RWPE1 (cell line): Measurements from ENCODE around the gene GSG1L.

Experiments
- CTCF ChIA-PET: fragments of 350-600 bp; sonication (Branson Sonifier 250); formaldehyde crosslinking; extraction: SDS; loops from one replicate; lab custom pipeline; 2021; lab: Yijun Ruan, JAX
- POLR2A ChIA-PET: fragments of 400-600 bp; formaldehyde crosslinking; extraction: SDS; loops from one replicate; lab custom pipeline; 2020; ENCODE audit warnings: antibody characterized with exemption; ENCODE audit not compliant: low non-redundant PET; lab: Yijun Ruan, JAX
- DNase-seq: peaks from one replicate; pipeline ENCODE4 v3.0.0; 2012; ENCODE audit warnings: low spot score
- H3K27ac ChIP-seq: fragments of 450-650 bp; 2 replicates; pipeline ENCODE4 v1.5.1; 2017
- TF ChIP-seq, protein P1 (sequence below): fragments of 450-650 bp; conservative IDR thresholded peaks from 2 replicates; pipeline ENCODE4 v1.5.1; 2017; ENCODE audit warnings: low read depth, mild to moderate bottlenecking

The GSG1L gene

GRCh38 chr16:27928542-27928941 is 135.0 kb downstream of the GSG1L start:
- H3K27ac ChIP-seq: no peak overlapping the region
- ChIA-PET POLR2A (no interaction called here), CTCF (no interaction called here)
- DNase-seq: no peak
- TF ChIP-seq, protein P1, sequence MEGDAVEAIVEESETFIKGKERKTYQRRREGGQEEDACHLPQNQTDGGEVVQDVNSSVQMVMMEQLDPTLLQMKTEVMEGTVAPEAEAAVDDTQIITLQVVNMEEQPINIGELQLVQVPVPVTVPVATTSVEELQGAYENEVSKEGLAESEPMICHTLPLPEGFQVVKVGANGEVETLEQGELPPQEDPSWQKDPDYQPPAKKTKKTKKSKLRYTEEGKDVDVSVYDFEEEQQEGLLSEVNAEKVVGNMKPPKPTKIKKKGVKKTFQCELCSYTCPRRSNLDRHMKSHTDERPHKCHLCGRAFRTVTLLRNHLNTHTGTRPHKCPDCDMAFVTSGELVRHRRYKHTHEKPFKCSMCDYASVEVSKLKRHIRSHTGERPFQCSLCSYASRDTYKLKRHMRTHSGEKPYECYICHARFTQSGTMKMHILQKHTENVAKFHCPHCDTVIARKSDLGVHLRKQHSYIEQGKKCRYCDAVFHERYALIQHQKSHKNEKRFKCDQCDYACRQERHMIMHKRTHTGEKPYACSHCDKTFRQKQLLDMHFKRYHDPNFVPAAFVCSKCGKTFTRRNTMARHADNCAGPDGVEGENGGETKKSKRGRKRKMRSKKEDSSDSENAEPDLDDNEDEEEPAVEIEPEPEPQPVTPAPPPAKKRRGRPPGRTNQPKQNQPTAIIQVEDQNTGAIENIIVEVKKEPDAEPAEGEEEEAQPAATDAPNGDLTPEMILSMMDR: no peak

DNA sequence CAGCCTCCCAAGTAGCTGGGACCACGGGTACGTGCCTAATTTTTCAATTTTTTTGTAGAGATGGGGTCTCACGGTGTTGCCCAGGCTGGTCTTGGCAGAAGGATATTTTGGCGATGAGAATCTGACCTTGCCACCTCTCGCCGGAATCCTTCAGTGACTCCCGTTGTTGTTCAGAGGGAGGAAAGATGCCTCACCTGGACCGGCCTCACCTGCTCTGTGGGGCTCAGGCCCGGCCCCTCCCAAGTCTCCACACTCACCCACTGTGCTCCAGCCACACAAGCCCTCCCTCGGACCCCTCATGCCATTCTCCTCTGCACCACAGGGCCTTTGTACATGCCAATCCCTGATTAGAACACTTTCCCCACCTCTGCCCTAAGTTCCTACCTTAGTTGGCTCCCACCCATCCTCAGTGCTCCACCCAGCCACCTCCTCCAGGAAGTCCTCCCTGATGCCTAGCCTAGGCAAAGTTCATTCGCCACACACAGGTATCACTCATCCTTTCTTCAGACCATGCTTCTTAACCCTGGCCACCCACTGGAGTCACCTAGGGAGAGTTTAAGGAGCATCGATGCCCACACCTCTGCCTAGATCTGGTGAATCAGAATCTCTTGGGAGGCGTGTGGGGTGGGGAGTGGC is 136.1 kb downstream of the GSG1L start:
- no peak for DNase-seq
- TF ChIP-seq, protein P1: no peak
- H3K27ac ChIP-seq: no peak overlapping the region
- CTCF ChIA-PET: interaction anchor here (0.6 kb wide), 1 partner anchor 286 kb away, joined by 4 read pairs; no protein-coding TSS in a partner anchor
- POLR2A ChIA-PET: no interaction called here

DNA sequence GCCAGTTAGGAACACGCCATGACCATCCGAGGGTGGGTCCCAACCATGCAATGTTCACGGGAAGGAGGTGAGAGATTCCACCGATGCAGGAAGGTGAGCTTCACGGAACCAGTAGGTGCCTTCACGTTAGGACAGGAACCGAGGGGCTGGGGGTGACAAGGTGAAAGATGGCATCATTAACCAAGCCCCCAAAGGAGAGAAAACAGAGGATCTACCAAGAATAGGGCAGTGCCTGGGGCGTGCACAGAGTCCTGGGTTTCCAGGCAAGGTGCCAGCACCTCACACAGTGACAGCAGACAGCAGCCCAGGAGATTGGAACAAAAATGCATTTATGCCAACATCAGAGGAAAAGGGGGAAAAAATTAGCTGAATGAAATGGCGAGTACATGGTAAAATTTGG is 137.9 kb downstream of the GSG1L start:
- ChIA-PET POLR2A (no interaction called here), CTCF (no interaction called here)
- DNase-seq: no peak
- TF ChIP-seq, protein P1: no peak
- no peak overlapping the region for H3K27ac ChIP-seq

DNA sequence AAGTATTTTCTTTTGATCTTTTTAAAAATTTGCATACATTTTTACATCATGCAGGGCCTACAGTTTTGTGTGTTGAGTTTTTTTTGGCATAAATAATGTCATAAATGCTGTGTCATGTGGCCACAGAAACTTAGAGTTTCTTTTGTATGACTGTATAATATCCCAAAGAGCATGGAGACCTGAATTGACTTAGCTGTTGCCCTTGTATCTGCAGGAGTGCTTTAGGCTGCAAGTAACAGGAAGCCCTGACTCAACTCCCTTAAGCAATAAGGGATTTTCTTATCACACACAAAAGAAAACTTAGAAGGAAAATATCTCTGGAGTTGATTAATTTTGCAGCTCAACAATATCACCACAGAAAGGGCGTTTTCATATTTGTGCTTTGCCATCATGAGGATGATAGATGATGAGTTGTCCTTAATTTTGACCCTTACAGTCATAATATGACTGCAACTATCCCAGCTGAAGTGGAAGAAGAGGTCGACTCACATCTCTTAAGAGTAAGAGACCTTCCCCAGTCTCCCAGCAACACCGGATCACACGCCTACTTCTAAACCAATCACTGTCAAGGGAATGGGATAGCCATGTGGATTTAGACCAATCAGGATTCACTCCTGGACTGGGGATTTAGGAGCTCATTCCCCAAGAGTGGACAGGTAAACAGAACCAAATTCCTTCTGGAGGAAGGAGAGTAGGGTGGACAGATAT is 138.9 kb downstream of the GSG1L start:
- DNase-seq: peak; percentile 33

GRCh38 chr16:27923751-27924150 is 139.8 kb downstream of the GSG1L start:
- ChIA-PET POLR2A (no interaction called here), CTCF (no interaction called here)
- TF ChIP-seq, protein P1: no peak
- no peak for DNase-seq
- H3K27ac ChIP-seq: no peak overlapping the region

More for the DNA sequence above, 138.9 kb downstream of the GSG1L start:
- ChIA-PET POLR2A (no interaction called here), CTCF (interaction anchor here (0.6 kb wide), 1 partner anchor 501 kb away, joined by 4 read pairs; no protein-coding TSS in a partner anchor)
- TF ChIP-seq, protein P1: no peak
- no peak overlapping the region for H3K27ac ChIP-seq

DNA sequence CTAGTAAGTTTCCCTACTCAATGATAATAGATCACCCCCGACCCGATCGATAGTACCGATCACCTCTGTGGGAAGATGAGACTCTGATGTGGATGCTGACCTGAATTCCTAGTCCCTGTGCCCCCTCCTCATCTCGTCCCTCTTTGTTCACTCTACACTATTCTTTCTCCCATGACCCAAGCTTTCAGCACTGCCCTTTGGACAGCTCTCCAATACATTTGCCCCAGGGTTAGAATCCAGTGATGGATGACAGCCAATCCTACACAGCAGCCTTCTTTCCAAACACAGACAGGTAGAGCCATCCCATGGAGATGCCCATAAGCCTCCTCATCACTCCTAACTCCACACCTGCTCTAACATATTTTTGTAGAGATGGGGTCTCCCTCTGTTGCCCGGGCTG is 141.1 kb downstream of the GSG1L start:
- no peak overlapping the region for H3K27ac ChIP-seq
- TF ChIP-seq, protein P1: no peak
- ChIA-PET POLR2A (no interaction called here), CTCF (no interaction called here)
- no peak for DNase-seq
